BJ (cell line): ENCODE data around the gene HDC. TPM values are rescaled to one million over a fixed set of nuclear protein-coding genes. Genes with fewer than 3 reads are reported as not detected.

Experiments used
- CTCF ChIA-PET: fragments of 350-600 bp; formaldehyde crosslinking; extraction: SDS; loops from one replicate; lab custom pipeline; 2021; ENCODE audit warnings: antibody characterized with exemption, inconsistent platforms; lab: Yijun Ruan, JAX
- POLR2A ChIA-PET: fragments of 300-600 bp; sonication (Branson Sonifier 250); formaldehyde crosslinking; extraction: SDS; loops from one replicate; lab custom pipeline; 2021; ENCODE audit warnings: antibody characterized with exemption; lab: Charles Lee
- DNase-seq: peaks from one replicate; pipeline ENCODE4 v3.0.0-alpha.2; 2011; ENCODE audit warnings: low read depth
- H3K27me3 ChIP-seq: 2 replicates; pipeline ENCODE4 v1.6.0; 2011; ENCODE audit warnings: low read length; ENCODE audit not compliant: control insufficient read depth, insufficient read depth
- H3K36me3 ChIP-seq: 2 replicates; pipeline ENCODE4 v1.5.1; 2011; ENCODE audit warnings: low read length; ENCODE audit not compliant: control insufficient read depth, insufficient read depth
- H3K4me3 ChIP-seq: 2 replicates; pipeline ENCODE4 v1.5.1; 2011; ENCODE audit warnings: low read depth, mild to moderate bottlenecking, control low read depth, low read length
- polyA plus RNA-seq: library from polyadenylated mRNA; depleted of rRNA; stranded (reverse); fragments of >200 nt; gene quantifications from 2 replicates; pipeline ENCODE4 v1.2.3, GENCODE V29; 2011
- TF ChIP-seq, protein P1 (sequence below): IDR thresholded peaks from 2 replicates; pipeline ENCODE4 v1.5.1; 2011; ENCODE audit warnings: low read depth, mild to moderate bottlenecking, control low read depth, inconsistent platforms, low read length, moderate library complexity; ENCODE audit not compliant: insufficient read depth

Gene HDC
- polyA plus RNA-seq, 1 experiment, result not detected

DNA sequence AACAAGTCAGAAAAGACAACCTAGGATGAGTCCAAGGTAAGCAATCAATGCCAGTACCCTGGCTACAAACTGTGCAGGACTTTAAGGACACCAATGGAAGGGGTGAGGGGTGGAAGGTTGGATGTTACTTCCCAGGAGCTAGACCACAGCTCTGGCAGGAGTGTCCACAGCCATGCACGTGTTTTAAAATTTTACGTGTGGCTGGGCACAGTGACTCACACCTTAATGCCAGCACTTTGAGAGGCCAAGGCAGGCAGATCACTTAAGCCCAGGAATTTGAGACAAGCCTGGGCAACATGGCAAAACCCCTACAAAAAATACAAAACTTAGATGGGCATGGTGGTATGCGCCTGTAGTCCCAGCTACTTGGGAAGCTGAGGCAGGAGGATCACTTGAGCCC lies 14.7 kb upstream of the HDC start:
- ChIA-PET POLR2A (no interaction called here), CTCF (interaction anchor here (0.5 kb wide), 1 partner anchor 12 kb away, joined by 4 read pairs; no protein-coding TSS in a partner anchor)
- Histone ChIP-seq H3K36me3 (no peaks in the 10 kb centered on the region), H3K4me3 (no peak overlapping the region), H3K27me3 (no peaks in the 10 kb centered on the region)
- TF ChIP-seq, protein P1, sequence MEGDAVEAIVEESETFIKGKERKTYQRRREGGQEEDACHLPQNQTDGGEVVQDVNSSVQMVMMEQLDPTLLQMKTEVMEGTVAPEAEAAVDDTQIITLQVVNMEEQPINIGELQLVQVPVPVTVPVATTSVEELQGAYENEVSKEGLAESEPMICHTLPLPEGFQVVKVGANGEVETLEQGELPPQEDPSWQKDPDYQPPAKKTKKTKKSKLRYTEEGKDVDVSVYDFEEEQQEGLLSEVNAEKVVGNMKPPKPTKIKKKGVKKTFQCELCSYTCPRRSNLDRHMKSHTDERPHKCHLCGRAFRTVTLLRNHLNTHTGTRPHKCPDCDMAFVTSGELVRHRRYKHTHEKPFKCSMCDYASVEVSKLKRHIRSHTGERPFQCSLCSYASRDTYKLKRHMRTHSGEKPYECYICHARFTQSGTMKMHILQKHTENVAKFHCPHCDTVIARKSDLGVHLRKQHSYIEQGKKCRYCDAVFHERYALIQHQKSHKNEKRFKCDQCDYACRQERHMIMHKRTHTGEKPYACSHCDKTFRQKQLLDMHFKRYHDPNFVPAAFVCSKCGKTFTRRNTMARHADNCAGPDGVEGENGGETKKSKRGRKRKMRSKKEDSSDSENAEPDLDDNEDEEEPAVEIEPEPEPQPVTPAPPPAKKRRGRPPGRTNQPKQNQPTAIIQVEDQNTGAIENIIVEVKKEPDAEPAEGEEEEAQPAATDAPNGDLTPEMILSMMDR, result no peak
- no peak for DNase-seq

- no peaks in the 10 kb centered on the region for H3K36me3 ChIP-seq
- no peak for DNase-seq
- ChIA-PET CTCF (interaction anchor here (0.6 to 0.7 kb wide), 2 partner anchors 9 to 16 kb away, joined by 3 read pairs; no protein-coding TSS in a partner anchor), POLR2A (no interaction called here)
- no peaks in the 10 kb centered on the region for H3K27me3 ChIP-seq
- no peak overlapping the region for H3K4me3 ChIP-seq
- TF ChIP-seq, protein P1, result no peak
Measured at GRCh38 chr15:50278496-50278895, 13.0 kb upstream of the HDC start.

DNA sequence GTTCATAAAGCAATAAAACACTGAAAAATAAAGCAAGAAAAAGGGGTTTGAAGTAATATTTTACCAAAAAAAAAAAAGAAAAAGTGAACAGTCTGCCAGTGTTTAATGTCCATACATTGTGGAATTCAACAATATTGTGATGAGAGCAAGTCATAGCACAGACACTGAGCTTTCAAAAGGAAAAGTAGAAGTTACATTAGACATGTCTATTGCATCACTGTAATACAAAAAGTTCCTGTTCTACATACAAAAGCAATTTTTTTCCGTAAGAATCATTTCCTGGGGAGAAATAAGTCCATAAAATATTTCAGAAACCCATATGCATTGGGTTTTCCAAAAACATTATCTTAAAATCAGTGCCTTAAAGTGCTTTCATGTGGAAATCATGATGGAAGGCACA lies 11.8 kb upstream of the HDC start:
- TF ChIP-seq, protein P1, result no peak
- POLR2A ChIA-PET, result no interaction called here
- CTCF ChIA-PET, result no interaction called here

GRCh38 chr15:50275908-50276307 lies 10.4 kb upstream of the HDC start:
- TF ChIP-seq, protein P1, result no peak
- CTCF ChIA-PET, result no interaction called here
- Histone ChIP-seq H3K36me3 (no peaks in the 10 kb centered on the region), H3K4me3 (no peak overlapping the region), H3K27me3 (no peaks in the 10 kb centered on the region)
- POLR2A ChIA-PET, result no interaction called here
- DNase-seq, result no peak

More for the DNA sequence above, 11.8 kb upstream of the HDC start:
- H3K4me3 ChIP-seq, result no peak overlapping the region
- no peaks in the 10 kb centered on the region for H3K27me3 ChIP-seq
- H3K36me3 ChIP-seq, result no peaks in the 10 kb centered on the region
- no peak for DNase-seq

DNA sequence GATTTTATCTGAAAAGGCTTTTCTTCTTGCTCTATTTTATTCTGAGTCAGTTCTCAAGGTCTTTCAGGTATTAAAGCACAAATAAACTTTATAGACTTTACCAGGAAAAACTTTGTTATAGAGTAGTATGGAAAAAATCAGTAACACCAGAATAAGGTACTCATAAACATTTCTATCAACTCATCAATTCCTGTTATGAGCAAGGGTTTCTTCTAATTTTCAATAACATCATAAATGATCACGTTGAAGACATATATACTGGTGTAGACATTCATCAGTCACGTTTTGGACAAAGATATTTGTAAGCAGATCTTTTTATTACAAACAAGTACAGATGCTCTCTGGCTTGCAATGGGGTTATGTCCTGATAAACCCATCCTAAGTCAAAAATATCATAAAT lies 9.6 kb upstream of the HDC start:
- ChIA-PET CTCF (no interaction called here), POLR2A (no interaction called here)
- Histone ChIP-seq H3K36me3 (no peaks in the 10 kb centered on the region), H3K27me3 (no peaks in the 10 kb centered on the region), H3K4me3 (no peak overlapping the region)
- TF ChIP-seq, protein P1, result no peak
- DNase-seq, result no peak
